Activated naive CD8-positive, alpha-beta T cell treated with anti-CD3 and anti-CD28 coated beads for 36 hours (primary cell): ENCODE measurements around the gene PLA2G4D. TPM values are rescaled to one million over a fixed set of nuclear protein-coding genes. Genes with fewer than 3 reads are reported as not detected.
A peak's percentile ranks its signal among the peaks of the same experiment; 100 is the strongest.

Experiments used
- DNase-seq: peaks from one replicate; pipeline ENCODE4 v3.0.0; 2021
- H3K27ac Mint-ChIP-seq: one replicate; pipeline ENCODE4 v1.8.0; 2022; ENCODE audit warnings: mild to moderate bottlenecking, moderate library complexity, mixed read lengths
- H3K27me3 Mint-ChIP-seq: one replicate; pipeline ENCODE4 v1.8.0; 2022; ENCODE audit warnings: mild to moderate bottlenecking, mixed read lengths
- H3K36me3 Mint-ChIP-seq: one replicate; pipeline ENCODE4 v1.8.0; 2021; ENCODE audit warnings: mild to moderate bottlenecking, mixed read lengths
- H3K4me1 Mint-ChIP-seq: one replicate; pipeline ENCODE4 v1.8.0; 2021; ENCODE audit warnings: mixed read lengths
- H3K4me3 Mint-ChIP-seq: one replicate; pipeline ENCODE4 v1.8.0; 2022; ENCODE audit warnings: mild to moderate bottlenecking, moderate library complexity, mixed read lengths
- H3K9me3 Mint-ChIP-seq: one replicate; pipeline ENCODE4 v1.8.0; 2022; ENCODE audit warnings: mixed read lengths
- total RNA-seq, 2 experiments: library from RNA; stranded (reverse); gene quantifications; one replicate each; pipeline ENCODE4 v1.2.3, GENCODE V29; 2021

The PLA2G4D gene, protein sequence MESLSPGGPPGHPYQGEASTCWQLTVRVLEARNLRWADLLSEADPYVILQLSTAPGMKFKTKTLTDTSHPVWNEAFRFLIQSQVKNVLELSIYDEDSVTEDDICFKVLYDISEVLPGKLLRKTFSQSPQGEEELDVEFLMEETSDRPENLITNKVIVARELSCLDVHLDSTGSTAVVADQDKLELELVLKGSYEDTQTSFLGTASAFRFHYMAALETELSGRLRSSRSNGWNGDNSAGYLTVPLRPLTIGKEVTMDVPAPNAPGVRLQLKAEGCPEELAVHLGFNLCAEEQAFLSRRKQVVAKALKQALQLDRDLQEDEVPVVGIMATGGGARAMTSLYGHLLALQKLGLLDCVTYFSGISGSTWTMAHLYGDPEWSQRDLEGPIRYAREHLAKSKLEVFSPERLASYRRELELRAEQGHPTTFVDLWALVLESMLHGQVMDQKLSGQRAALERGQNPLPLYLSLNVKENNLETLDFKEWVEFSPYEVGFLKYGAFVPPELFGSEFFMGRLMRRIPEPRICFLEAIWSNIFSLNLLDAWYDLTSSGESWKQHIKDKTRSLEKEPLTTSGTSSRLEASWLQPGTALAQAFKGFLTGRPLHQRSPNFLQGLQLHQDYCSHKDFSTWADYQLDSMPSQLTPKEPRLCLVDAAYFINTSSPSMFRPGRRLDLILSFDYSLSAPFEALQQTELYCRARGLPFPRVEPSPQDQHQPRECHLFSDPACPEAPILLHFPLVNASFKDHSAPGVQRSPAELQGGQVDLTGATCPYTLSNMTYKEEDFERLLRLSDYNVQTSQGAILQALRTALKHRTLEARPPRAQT
- total RNA-seq = not detected

DNA sequence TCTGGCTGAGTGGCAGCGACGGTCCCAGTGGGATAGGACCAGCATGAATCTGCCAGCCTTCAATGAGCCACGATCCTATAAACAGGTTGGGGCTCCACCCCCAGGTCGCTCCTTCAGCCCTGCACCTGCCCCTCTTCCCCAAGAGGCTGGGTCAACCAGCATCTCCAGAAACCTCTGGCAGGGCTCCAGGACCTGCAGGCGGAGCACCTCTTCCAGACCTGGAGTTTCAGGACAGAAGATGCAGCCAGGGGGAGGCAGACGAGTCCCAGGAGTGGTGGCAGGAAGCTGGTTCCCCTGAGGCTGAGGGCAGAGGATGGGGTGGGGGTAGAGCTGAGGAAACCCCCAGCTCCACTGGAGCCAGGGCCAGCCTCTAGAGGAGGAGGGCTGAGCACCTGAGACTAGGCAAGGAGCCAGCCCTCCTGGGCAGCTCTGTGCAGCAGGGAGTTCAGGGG, at the start of gene PLA2G4D:
PLA2G4D (minus strand) TSS at position 51 of the 452 bp plus-strand sequence. CDS start 103 bp downstream, outside the sequence.
- Mint-ChIP-seq H3K27me3 (no peaks in the 10 kb centered on the region), H3K4me3 (no peak within 1 kb of the TSS), H3K9me3 (no peaks in the 10 kb centered on the region), H3K36me3 (no peaks in the 10 kb centered on the region), H3K4me1 (no peaks in the 10 kb centered on the region), H3K27ac (no peak within 1 kb of the TSS)
- DNase-seq = no peak

DNA sequence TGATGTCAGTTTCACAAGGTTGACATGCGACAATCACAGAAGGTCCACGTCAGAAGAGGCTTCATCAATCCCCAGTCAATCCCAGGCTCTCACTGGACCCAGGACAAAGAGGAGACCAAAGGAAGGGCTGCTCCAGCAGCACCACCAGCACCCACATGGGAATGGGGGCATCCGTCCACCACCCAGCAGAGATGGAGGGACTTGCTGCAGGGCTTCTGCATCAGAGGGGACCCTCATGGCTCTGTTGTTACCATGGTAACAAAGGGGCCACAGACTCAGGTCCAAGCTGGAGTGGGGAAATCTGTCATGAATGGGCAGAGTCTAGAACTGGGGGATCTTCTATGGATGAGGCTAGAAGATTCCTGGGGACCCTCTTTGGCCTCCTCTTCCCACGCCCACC, 49.0 kb upstream of the PLA2G4D start:
- no peak for DNase-seq
- no peaks in the 10 kb centered on the region for H3K36me3 Mint-ChIP-seq
- H3K4me1 Mint-ChIP-seq = no peaks in the 10 kb centered on the region
- H3K27me3 Mint-ChIP-seq = no peaks in the 10 kb centered on the region
- no peak overlapping the region for H3K27ac Mint-ChIP-seq
- H3K4me3 Mint-ChIP-seq = no peak overlapping the region
- no peaks in the 10 kb centered on the region for H3K9me3 Mint-ChIP-seq

DNA sequence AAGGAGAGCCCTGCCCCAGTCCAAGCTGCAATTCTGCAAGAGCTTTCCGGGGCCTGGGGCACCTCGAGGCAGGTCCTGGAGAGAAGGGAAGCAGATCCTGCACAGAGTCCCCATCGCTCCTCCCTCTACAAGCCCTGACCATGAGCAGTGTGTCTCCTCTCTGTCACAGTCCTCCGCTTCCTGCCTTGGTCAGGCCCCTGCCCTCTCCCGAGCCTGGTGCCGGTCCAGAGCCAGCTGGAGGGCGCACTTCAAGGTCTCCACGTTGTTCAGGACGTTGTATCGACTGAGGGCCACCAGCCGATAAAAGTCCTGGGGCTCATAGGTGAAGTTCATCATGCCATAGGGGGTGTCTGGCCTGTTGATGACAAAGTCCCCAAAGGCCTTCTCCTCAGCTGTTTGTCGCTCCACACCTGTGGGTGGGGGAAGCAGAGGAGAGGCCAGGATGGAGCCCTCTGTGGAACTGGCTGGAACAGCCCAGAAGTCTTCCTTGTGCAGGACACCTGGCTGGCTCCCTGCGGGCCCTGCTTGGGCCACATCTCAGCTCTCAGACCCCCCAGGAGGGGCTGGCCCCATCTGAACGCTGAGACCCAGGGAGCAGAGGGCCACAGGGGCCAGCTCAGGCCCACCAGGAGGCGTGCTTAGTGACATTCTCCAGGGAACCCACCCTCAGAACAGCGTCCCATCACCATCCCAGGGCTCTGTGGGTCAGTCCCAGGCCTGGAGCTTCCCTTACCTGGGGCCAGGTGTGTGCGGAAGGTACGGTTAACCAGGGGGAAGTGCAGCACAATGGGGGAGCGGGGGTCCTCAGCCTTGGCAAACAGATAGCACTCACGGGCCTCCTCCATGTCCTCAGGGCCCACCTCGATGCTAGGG, 47.7 kb upstream of the PLA2G4D start:
- Mint-ChIP-seq H3K27me3 (no peaks in the 10 kb centered on the region), H3K9me3 (no peaks in the 10 kb centered on the region), H3K27ac (no peak overlapping the region), H3K36me3 (no peaks in the 10 kb centered on the region), H3K4me1 (peaks cover 2% of the 10 kb centered on the region), H3K4me3 (no peak overlapping the region)
- no peak for DNase-seq

DNA sequence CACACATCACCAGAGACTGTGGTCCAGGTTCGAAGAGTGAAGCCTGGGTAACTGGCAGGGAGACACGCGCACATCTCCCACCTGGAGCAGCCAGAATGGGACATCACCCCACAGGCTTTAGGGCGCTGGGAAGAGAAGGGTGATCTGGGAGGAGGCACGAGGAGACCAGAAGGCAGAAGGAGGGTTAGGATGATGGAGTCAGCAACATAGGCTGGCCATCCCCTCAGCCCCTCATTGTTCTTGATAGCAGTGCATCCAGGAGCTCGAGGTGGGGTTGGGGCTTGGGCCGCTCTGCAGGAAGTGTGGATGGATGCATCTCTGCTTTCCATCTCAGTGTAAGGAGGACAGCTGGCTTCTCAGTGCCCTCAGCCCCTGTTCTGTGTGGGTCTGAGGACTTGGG, 46.9 kb upstream of the PLA2G4D start:
- Mint-ChIP-seq H3K27ac (no peak overlapping the region), H3K36me3 (no peaks in the 10 kb centered on the region), H3K4me3 (no peak overlapping the region), H3K27me3 (no peaks in the 10 kb centered on the region), H3K4me1 (peaks cover 2% of the 10 kb centered on the region), H3K9me3 (no peaks in the 10 kb centered on the region)
- DNase-seq = no peak

DNA sequence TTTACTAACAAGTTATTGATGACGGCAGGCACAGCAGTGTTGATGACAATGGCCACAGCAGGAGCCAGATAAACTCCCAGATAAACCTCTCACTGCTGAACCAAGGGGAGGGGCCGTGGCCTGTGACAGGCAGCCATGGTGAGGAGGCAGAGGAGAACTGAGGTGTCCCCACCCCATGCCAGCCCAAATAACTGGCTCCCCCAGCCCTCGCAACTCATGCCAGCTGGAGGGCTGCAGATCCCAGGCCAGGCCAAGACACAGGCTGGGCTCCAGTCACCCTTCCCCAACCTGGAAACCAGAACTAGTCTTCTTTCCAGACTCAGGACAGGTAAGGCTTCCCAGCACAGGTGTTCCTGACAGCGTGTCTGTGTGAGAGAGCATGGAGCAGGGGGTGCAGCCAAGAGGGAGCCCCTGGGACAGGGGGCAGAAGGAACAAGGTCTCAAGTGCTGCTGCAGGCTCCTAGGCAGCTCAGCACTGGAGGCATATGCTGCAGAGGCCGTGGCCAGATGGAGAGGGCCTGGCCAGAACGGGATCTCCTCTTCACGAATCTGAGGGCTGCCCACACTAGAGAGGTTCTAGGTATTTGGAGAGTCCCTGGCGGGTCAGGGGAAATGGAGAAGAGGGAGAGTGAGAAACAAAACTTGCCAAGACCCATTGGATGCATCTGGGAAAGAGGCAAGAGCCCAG, 46.2 kb upstream of the PLA2G4D start:
- no peaks in the 10 kb centered on the region for H3K36me3 Mint-ChIP-seq
- peaks cover 2% of the 10 kb centered on the region for H3K4me1 Mint-ChIP-seq
- no peaks in the 10 kb centered on the region for H3K9me3 Mint-ChIP-seq
- H3K27ac Mint-ChIP-seq = no peak overlapping the region
- no peak for DNase-seq
- H3K4me3 Mint-ChIP-seq = no peak overlapping the region
- no peaks in the 10 kb centered on the region for H3K27me3 Mint-ChIP-seq

DNA sequence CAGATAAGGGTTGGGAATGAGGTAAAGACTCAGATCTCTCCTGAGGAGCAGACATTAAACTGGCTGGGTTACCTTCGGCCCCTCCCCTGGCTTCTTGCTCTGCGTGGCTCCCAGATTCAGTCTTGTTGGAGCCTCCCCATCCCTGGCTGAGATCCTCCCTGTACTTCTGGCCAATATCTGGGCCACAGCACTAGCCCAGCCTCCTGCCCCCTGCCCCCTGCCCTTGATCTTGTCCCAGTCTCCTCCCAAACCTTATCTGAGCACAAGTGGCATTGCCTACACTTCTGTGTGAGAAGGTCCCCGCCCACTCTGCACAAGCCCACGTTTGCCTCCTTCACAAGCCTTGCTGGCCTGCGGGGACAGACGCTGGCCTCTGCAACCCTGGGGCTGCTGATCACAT, 45.2 kb upstream of the PLA2G4D start:
- H3K4me3 Mint-ChIP-seq = no peak overlapping the region

DNA sequence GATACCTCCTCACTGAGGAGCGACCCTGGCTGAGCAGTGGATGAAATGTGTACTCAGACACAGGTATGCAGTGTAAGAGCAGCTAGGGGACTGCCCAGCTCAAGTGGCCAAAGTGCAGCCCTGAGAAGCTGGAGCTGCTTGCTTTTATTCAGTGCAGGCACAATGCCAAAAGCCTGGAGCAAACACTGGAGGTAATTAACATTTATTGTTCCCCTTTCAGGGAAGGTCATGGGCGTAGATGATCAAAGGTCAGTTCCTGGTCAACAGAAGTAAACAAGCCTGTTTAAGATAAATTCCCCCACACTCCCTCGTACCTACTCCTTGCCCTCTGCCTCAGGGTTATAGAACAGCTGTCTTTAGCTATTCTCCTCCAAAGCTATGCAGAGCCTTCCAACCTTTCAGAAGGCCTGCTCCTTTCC, 44.6 kb upstream of the PLA2G4D start:
- no peak overlapping the region for H3K27ac Mint-ChIP-seq
- H3K9me3 Mint-ChIP-seq = no peaks in the 10 kb centered on the region
- no peak for DNase-seq
- peaks cover 2% of the 10 kb centered on the region for H3K4me1 Mint-ChIP-seq
- H3K4me3 Mint-ChIP-seq = no peak overlapping the region
- no peaks in the 10 kb centered on the region for H3K36me3 Mint-ChIP-seq
- no peaks in the 10 kb centered on the region for H3K27me3 Mint-ChIP-seq

More for the DNA sequence above, 45.2 kb upstream of the PLA2G4D start:
- Mint-ChIP-seq H3K9me3 (no peaks in the 10 kb centered on the region), H3K4me1 (peaks cover 2% of the 10 kb centered on the region), H3K27ac (no peak overlapping the region), H3K27me3 (no peaks in the 10 kb centered on the region), H3K36me3 (no peaks in the 10 kb centered on the region)
- no peak for DNase-seq

DNA sequence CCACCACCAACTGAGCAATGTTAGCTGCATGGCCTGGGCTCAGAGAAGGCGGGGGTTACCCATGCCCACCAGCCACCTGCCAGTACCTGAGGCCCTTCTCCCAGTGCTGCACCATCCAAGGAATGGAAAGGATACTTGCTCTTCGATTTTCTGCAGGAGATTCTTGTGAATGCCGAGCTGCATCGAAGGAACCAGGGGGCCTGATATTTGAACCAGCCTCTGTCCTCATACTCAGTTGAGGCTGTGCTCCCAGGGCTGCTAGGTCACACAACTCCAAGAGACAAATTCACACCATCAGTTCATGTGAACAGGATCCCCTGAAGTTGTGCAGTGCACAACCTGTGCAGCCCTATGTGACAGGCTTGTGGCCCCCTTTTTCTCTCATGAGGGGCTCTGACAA, 44.0 kb upstream of the PLA2G4D start:
- DNase-seq = no peak
- H3K36me3 Mint-ChIP-seq = no peaks in the 10 kb centered on the region

DNA sequence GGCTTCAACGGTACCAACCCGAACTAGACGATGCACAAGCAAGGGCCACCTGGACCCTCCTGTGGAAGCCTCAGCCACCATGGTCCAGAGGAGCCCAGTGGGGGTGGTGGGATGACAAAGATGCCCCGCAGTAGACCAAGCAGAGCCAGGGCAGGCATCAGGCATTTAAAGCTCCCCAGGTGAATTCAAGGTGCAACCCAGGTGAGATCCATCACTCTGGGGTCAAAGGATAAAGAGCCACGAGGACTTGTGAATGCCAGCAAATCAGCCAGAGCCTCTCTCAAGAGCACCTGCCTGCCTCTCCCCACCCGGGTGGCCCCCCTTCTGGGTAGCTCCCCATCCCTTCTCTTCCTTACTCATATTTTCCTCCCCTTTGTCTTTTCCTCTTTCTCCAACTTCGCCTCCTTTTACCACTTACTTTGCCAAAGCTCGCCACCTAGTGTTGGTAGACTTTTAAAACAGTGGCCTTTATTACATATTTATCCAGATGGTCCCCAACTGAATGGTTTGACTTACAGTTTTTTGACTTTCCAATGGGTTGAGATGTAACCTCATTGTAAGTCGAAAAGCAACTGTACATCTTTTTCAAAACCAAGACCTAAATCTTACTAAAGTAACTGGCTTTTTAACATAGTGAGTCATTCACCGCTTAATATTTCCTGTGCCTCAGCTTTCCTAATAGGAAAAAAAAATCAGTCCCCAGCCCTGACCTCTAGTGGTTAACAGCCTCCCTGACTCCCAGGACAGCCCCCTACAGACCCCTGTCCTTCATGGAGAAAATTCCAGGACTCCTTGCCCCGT, 43.3 kb upstream of the PLA2G4D start:
- Mint-ChIP-seq H3K9me3 (no peaks in the 10 kb centered on the region), H3K36me3 (no peaks in the 10 kb centered on the region), H3K4me3 (no peak overlapping the region), H3K27ac (no peak overlapping the region), H3K27me3 (no peaks in the 10 kb centered on the region), H3K4me1 (peaks cover 2% of the 10 kb centered on the region)
- DNase-seq = no peak

More for the DNA sequence above, 44.0 kb upstream of the PLA2G4D start:
- Mint-ChIP-seq H3K27ac (no peak overlapping the region), H3K27me3 (no peaks in the 10 kb centered on the region), H3K4me3 (no peak overlapping the region), H3K9me3 (no peaks in the 10 kb centered on the region), H3K4me1 (peaks cover 2% of the 10 kb centered on the region)

DNA sequence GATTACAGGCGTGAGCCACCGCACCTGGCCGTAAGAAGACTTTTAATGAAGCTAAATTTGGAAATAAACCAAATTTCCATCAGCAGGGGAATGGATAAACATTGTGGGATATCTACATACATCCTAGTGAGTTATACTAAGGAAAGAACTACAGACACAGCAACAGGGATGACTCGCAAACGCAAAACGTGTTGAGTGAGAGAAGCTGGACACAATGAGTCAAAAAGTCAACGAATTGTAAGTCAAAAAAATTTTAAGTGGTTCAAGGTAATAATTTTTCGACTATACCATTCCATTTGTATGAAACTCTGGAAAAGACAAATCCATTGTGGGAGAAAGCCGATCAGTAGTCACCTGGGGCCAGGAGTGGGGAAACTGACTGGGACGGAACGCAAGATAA, 42.2 kb upstream of the PLA2G4D start:
- Mint-ChIP-seq H3K36me3 (no peaks in the 10 kb centered on the region), H3K4me1 (peaks cover 2% of the 10 kb centered on the region), H3K27me3 (peaks cover 2% of the 10 kb centered on the region), H3K27ac (no peak overlapping the region), H3K4me3 (no peak overlapping the region), H3K9me3 (no peaks in the 10 kb centered on the region)
- no peak for DNase-seq

DNA sequence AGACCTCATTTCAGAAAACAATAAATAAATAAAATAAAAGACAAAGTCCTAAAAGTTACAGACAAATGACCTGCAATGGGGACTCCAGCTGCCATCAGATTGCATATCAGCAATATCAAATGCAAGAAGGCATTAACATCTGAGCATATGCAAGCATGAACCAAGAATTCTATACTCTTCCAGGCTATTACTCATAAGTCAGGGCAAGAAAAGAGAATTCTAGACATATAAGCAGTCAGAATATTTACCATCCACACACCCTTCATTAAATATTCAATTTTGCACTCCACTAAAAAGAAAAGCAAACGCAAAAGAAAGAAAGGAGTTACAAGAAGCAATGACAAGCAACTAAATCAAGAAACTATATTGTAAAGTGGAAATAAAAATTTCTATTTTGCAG, 41.0 kb upstream of the PLA2G4D start:
- Mint-ChIP-seq H3K27me3 (peaks cover 8% of the 10 kb centered on the region), H3K36me3 (no peaks in the 10 kb centered on the region), H3K9me3 (no peaks in the 10 kb centered on the region), H3K4me3 (no peak overlapping the region), H3K4me1 (peaks cover 2% of the 10 kb centered on the region), H3K27ac (no peak overlapping the region)
- DNase-seq = no peak

DNA sequence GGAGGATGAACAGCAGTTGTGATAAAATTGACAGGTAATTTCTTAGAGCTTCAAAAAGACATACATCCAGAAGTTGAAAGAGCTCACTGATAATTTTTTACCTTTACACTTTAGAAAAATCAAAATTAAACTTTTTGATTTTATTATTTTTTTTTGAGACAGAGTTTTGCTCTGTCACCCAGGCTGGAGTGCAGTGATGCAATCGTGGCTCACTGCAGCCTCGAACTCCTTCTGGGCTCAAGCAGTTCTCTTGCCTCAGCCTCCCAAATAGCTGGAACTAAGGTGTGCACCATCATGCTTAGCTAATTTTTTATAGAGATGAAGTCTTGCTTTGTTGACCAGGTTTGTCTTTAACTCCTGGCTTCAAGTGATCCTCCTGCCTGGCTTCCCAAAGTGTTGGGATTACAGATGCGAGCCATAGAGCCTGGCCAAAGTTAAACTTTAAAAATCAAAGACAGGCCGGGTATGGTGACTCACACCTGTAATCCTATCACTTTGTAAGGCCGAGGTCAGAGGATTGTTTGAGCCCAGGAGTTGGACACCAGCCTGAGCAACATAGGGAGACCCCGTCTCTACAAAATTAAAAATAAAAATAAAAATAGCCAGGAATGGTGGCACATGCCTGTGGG, 40.4 kb upstream of the PLA2G4D start:
- Mint-ChIP-seq H3K4me3 (no peak overlapping the region), H3K36me3 (no peaks in the 10 kb centered on the region), H3K4me1 (peaks cover 2% of the 10 kb centered on the region), H3K27ac (no peak overlapping the region), H3K27me3 (peaks cover 12% of the 10 kb centered on the region), H3K9me3 (no peaks in the 10 kb centered on the region)
- DNase-seq = no peak

DNA sequence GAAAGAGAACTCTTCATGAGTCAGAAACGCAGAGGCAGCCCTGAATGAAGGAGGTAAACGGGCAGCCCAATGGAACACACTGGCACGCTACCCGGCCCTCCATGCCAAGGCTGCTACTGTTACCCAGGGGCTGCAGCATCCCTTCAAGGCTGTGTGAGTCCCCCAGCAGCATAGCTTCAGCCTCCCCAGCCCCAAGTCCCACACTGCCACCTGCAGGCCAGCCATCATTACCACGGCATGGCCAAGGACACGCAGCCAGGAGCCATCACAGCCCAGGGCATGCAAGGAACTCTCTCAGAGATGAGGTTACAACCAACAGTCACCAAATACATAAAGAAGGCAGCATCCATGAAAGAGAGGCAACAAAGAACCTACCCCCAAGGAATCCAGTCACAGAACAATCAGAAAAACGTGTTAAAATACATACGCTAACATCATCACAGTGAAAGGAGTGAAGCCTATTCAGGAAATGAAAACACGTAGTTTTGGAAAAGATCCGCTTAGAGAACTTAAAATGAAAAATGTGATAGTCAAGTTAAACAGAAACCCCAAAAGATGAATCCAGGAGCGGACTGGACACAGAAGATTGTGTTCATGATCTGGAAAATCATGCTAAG, 39.6 kb upstream of the PLA2G4D start:
- DNase-seq = peak; percentile 64
- peaks cover 2% of the 10 kb centered on the region for H3K4me1 Mint-ChIP-seq
- H3K4me3 Mint-ChIP-seq = no peak overlapping the region
- no peaks in the 10 kb centered on the region for H3K36me3 Mint-ChIP-seq
- no peaks in the 10 kb centered on the region for H3K9me3 Mint-ChIP-seq
- H3K27ac Mint-ChIP-seq = no peak overlapping the region
- H3K27me3 Mint-ChIP-seq = peaks cover 16% of the 10 kb centered on the region
